Measurements from ENCODE around the gene CACNA1F.

GRCh38 chrX:49257074-49257790 is 24.1 kb upstream of the CACNA1F start:
- no peak for TF ChIP-seq EZH2phosphoT487 (IDR thresholded peaks at IDR 0.05; ENCODE audit: borderline replicate concordance)
- no peak for TF ChIP-seq CTCF (conservative IDR thresholded peaks at IDR 0.05; ENCODE audit: low read length)
